ENCODE measurements around the gene HRH4.

The HRH4 gene, protein sequence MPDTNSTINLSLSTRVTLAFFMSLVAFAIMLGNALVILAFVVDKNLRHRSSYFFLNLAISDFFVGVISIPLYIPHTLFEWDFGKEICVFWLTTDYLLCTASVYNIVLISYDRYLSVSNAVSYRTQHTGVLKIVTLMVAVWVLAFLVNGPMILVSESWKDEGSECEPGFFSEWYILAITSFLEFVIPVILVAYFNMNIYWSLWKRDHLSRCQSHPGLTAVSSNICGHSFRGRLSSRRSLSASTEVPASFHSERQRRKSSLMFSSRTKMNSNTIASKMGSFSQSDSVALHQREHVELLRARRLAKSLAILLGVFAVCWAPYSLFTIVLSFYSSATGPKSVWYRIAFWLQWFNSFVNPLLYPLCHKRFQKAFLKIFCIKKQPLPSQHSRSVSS

DNA sequence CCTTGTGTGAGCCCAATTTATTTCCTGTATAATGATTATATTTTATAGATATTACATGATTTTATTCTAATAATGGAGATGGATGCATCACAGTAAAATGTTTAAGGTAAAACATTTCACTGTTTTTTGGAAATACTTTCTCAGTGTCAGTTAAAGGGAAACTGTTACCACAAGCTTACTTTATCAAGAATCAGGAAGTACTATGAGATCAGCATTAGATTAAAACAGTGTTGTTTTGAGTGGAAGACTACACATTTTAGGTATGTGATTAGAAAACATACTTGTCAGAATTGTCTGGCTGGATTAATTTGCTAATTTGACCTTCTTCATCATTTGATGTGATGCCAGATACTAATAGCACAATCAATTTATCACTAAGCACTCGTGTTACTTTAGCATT, at the start of gene HRH4:
TSS of gene HRH4 (plus strand) at position 250 of the 400 bp plus-strand sequence. CDS start at position 342, 92 bp downstream.
- Histone ChIP-seq H3K36me3 (ENCODE audit: control insufficient read depth, insufficient read depth, low read length) (no peaks in the 10 kb centered on the region), H3K27ac (ENCODE audit: low read depth, low read length) (no peak within 1 kb of the TSS), H3K27me3 (ENCODE audit: control insufficient read depth, insufficient read depth, low read length) (no peaks in the 10 kb centered on the region), H3K4me1 (ENCODE audit: control insufficient read depth, insufficient read depth, low read length) (no peaks in the 10 kb centered on the region), H3K4me3 (ENCODE audit: low read length) (no peak within 1 kb of the TSS), H3K9ac (ENCODE audit: low read length) (no peak within 1 kb of the TSS)

DNA sequence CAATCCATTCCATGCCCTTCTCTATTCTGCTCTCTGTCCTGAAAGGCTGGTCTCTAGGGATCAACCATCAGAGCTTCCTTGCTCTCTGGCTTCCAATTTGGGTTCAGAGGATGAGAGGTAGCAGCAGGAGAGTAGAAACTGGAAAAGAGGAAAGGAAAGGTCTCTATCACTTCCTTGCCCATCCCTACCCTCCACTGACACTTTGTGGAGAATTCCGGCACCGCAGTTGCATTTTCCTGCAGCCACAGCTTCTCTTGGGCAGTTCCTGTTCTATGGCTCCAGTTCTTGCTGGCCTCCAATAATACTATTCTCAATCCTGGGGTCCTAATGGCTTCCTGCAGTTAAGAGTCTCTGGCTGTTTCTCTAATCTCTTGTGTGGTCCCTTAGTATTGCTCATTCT, 47.3 kb upstream of the HRH4 start:
- Histone ChIP-seq H3K36me3 (ENCODE audit: control insufficient read depth, insufficient read depth, low read length) (no peaks in the 10 kb centered on the region), H3K4me3 (ENCODE audit: low read length) (no peak overlapping the region), H3K4me1 (ENCODE audit: control insufficient read depth, insufficient read depth, low read length) (no peaks in the 10 kb centered on the region), H3K9ac (ENCODE audit: low read length) (no peak overlapping the region), H3K27ac (ENCODE audit: low read depth, low read length) (no peak overlapping the region), H3K27me3 (ENCODE audit: control insufficient read depth, insufficient read depth, low read length) (no peaks in the 10 kb centered on the region)

DNA sequence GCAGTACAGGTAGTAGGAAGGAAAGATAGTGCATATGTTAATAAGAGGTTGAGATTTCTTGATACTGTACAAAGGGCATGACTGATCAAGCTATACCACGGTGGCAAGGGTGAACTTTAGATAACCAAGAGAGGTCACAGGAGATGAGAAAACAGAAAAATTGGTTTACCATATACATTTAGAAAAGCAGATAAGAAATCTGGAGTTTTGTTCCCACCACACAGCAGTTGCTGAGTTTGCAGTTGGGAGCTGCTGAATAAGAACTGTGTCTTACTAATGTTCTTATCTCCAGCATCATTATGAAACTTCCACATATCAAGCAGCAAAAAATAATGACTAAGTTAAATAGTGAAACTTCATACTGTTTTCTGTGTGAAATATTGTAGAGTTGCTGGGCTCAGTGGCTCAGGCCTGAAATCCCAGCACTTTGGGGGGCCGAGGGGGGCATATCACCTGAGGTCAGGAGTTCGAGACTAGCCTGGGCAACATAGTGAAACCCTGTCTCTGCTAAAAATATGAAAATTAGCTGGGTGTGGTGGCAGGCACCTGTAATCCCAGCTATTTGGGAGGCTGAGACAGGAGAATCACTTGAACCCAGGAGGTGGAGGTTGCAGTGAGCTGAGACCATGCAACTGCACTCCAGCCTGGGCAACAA, 46.0 kb upstream of the HRH4 start:
- no peak overlapping the region for H3K9ac ChIP-seq (ENCODE audit: low read length)
- H3K4me1 ChIP-seq (ENCODE audit: control insufficient read depth, insufficient read depth, low read length), result no peaks in the 10 kb centered on the region
- H3K27ac ChIP-seq (ENCODE audit: low read depth, low read length), result no peak overlapping the region
- H3K36me3 ChIP-seq (ENCODE audit: control insufficient read depth, insufficient read depth, low read length), result no peaks in the 10 kb centered on the region
- peaks cover 2% of the 10 kb centered on the region for H3K27me3 ChIP-seq (ENCODE audit: control insufficient read depth, insufficient read depth, low read length)
- H3K4me3 ChIP-seq (ENCODE audit: low read length), result no peak overlapping the region

DNA sequence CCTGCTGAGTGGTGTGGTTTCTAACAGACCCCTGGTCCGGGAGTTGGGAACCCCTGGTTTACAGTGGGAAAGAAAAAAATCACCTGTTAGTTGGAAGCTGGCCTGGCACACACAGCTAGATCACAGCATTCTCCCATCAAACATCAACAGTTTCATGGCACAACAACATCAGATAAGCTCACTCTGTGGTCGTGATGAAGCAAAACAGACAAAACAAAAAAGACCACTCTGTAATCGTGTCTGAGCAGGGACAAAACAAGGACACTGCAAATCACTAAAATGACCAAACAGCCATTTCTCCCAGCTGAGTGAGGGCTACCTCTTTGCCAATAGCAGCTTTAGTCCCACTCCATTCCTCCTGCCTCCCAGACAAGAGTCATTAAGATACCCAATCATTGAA, 43.0 kb upstream of the HRH4 start:
- H3K4me3 ChIP-seq (ENCODE audit: low read length), result no peak overlapping the region
- H3K36me3 ChIP-seq (ENCODE audit: control insufficient read depth, insufficient read depth, low read length), result no peaks in the 10 kb centered on the region
- no peak overlapping the region for H3K27ac ChIP-seq (ENCODE audit: low read depth, low read length)
- no peaks in the 10 kb centered on the region for H3K4me1 ChIP-seq (ENCODE audit: control insufficient read depth, insufficient read depth, low read length)
- peaks cover 2% of the 10 kb centered on the region for H3K27me3 ChIP-seq (ENCODE audit: control insufficient read depth, insufficient read depth, low read length)
- H3K9ac ChIP-seq (ENCODE audit: low read length), result no peak overlapping the region

DNA sequence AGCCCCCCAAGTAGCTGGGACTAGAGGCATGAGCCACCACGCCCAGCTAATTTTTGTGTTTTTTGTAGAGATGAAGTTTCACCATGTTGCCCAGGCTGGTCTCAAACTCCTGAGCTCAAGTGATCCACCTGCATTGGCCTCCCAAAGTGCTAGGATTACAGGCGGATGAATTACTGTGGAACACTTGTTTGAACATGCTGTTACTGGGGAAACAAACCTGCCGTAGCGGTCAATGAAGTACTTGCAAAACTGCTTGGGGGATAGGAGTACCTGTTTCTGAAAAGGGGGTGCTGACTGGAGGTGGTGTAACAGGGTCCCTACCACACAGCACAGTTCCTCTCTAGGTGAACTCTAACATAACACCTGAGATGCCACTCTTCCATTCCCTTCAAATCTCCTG, 39.9 kb upstream of the HRH4 start:
- Histone ChIP-seq H3K27ac (ENCODE audit: low read depth, low read length) (no peak overlapping the region), H3K4me3 (ENCODE audit: low read length) (no peak overlapping the region), H3K36me3 (ENCODE audit: control insufficient read depth, insufficient read depth, low read length) (no peaks in the 10 kb centered on the region), H3K4me1 (ENCODE audit: control insufficient read depth, insufficient read depth, low read length) (no peaks in the 10 kb centered on the region), H3K27me3 (ENCODE audit: control insufficient read depth, insufficient read depth, low read length) (peaks cover 2% of the 10 kb centered on the region), H3K9ac (ENCODE audit: low read length) (no peak overlapping the region)

DNA sequence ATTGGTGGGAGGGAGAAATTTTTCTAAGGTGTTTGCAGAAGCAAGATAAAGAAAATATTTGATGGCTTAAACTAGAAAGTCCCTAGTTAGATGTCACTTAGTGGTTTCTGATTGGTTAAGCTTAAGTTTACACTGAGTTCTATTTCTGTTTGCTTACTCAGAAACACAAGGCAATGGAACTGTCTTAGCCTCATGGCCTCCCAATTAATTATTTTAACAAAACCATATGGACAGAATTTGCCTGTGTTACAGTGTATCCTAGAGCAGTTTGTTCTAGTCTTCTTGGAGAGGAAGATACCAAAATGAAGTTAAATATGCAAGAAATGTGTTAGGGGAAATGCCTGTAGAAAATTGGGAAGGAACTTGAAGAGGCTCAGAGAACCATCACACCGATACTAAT, 38.6 kb upstream of the HRH4 start:
- H3K4me1 ChIP-seq (ENCODE audit: control insufficient read depth, insufficient read depth, low read length), result peaks cover 2% of the 10 kb centered on the region
- no peak overlapping the region for H3K4me3 ChIP-seq (ENCODE audit: low read length)
- peaks cover 2% of the 10 kb centered on the region for H3K27me3 ChIP-seq (ENCODE audit: control insufficient read depth, insufficient read depth, low read length)
- H3K9ac ChIP-seq (ENCODE audit: low read length), result no peak overlapping the region
- no peaks in the 10 kb centered on the region for H3K36me3 ChIP-seq (ENCODE audit: control insufficient read depth, insufficient read depth, low read length)
- no peak overlapping the region for H3K27ac ChIP-seq (ENCODE audit: low read depth, low read length)

DNA sequence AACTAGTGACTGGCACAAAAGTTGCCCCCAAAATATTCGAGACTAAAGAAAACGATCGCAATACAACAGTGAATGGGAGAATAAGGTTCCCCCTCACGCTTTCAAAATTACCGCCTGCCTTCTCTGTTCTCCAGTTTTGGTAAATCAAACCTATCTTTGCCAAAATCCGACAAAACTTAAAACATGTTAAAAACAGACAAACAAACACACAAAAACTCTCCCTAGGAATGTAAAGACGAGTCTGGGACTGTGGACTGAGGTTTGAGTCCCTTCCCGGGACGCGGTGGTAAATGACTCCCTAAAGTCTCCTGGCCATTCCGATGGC, 34.4 kb upstream of the HRH4 start:
- Histone ChIP-seq H3K4me3 (ENCODE audit: low read length) (peak overlapping the region; percentile 84), H3K27ac (ENCODE audit: low read depth, low read length) (peak overlapping the region; percentile 76), H3K9ac (ENCODE audit: low read length) (no peak overlapping the region), H3K36me3 (ENCODE audit: control insufficient read depth, insufficient read depth, low read length) (no peaks in the 10 kb centered on the region), H3K4me1 (ENCODE audit: control insufficient read depth, insufficient read depth, low read length) (peaks cover 2% of the 10 kb centered on the region), H3K27me3 (ENCODE audit: control insufficient read depth, insufficient read depth, low read length) (no peaks in the 10 kb centered on the region)

DNA sequence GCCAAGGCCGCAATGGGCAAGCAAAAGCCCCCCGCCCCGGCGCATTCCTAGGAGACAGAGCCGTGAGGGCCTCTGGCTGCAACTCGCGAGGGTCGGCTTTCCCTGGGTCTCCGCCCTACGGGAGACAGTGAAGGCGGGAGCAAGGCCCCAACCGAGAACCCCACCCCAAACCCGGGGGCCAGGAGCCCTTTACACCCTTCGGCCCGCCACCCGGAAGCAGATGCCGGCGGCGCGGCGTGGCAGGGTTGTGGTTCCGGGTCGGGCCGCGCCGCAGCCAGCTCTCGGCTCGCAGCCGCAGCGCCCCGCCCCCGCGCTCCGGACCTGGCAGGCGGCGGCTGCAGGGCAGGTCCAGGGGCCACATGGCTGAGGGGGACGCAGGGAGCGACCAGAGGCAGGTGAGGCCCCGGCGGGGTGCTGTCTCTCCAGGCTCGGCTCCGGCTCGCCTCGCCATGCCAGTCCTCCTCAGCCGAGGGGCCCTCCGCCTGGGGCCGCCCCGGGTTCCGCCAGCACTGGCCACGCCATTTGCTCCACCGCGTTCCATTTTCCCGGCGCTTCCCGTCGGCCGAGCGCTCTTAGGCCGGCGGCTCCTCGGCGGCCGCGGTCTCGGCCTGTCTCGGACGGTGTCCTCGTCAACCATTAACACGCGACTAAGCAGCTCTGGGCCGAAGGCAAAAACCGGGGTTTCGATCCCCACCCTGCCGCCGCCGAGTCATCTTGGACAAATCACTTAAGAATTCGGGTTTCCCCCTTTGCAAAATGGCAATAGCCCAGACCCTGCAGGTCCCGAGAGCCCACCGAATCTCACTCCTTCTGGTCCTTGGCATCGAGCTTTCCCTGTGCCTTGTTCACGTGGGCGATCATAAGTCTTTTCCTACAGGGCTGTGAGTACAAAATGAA, 33.8 kb upstream of the HRH4 start, which contains the start of gene IMPACT:
TSS of gene IMPACT (plus strand) at position 273 of the 897 bp plus-strand sequence. CDS start at position 360, 87 bp downstream.
- peaks cover 2% of the 10 kb centered on the region for H3K4me1 ChIP-seq (ENCODE audit: control insufficient read depth, insufficient read depth, low read length)
- peak within 1 kb of the TSS; percentile 84 for H3K4me3 ChIP-seq (ENCODE audit: low read length)
- no peaks in the 10 kb centered on the region for H3K27me3 ChIP-seq (ENCODE audit: control insufficient read depth, insufficient read depth, low read length)
- H3K27ac ChIP-seq (ENCODE audit: low read depth, low read length), result peak within 1 kb of the TSS; percentile 76
- H3K9ac ChIP-seq (ENCODE audit: low read length), result peak within 1 kb of the TSS; percentile 45
- H3K36me3 ChIP-seq (ENCODE audit: control insufficient read depth, insufficient read depth, low read length), result no peaks in the 10 kb centered on the region

DNA sequence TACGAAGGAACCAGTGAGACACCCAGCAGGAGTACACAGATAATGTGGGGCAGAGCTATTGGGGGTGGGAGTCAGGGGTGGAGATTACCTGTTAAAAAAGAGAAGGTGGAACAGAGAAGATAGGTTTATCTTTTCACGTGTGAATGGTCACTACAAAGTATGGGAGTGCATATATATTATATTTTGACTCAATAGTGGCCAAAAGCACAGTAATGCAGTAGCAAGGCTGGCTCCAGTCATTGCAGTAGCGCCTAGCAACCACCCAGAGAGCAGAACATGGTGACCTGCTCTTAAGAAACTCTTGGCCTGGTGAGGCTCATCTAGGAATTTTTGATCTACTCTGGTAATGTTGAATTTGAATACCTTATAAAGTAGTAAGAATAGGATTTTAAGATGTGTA, 33.0 kb upstream of the HRH4 start:
- no peaks in the 10 kb centered on the region for H3K36me3 ChIP-seq (ENCODE audit: control insufficient read depth, insufficient read depth, low read length)
- no peak overlapping the region for H3K9ac ChIP-seq (ENCODE audit: low read length)
- no peak overlapping the region for H3K27ac ChIP-seq (ENCODE audit: low read depth, low read length)
- no peak overlapping the region for H3K4me3 ChIP-seq (ENCODE audit: low read length)
- H3K4me1 ChIP-seq (ENCODE audit: control insufficient read depth, insufficient read depth, low read length), result peaks cover 2% of the 10 kb centered on the region
- H3K27me3 ChIP-seq (ENCODE audit: control insufficient read depth, insufficient read depth, low read length), result no peaks in the 10 kb centered on the region

DNA sequence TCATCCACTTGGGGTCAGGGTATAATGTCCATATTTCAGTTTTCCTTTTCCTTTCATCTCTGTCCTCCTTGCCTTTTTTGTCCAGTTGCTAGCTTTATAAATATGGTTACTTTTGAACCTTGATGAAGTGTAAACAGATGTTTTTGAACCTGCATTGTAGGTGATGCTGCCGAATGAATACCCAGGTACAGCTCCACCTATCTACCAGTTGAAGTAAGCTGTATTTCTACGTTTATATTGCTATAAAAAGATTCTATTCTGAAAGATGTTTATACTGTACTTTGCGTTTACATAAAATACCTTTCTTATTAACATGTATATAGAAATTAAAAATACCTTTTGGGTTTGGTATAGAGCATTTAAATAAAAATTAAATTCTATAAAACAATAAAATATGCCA, 31.7 kb upstream of the HRH4 start:
- no peak overlapping the region for H3K4me3 ChIP-seq (ENCODE audit: low read length)
- H3K27ac ChIP-seq (ENCODE audit: low read depth, low read length), result no peak overlapping the region
- no peaks in the 10 kb centered on the region for H3K36me3 ChIP-seq (ENCODE audit: control insufficient read depth, insufficient read depth, low read length)
- no peaks in the 10 kb centered on the region for H3K27me3 ChIP-seq (ENCODE audit: control insufficient read depth, insufficient read depth, low read length)
- peaks cover 2% of the 10 kb centered on the region for H3K4me1 ChIP-seq (ENCODE audit: control insufficient read depth, insufficient read depth, low read length)
- no peak overlapping the region for H3K9ac ChIP-seq (ENCODE audit: low read length)

DNA sequence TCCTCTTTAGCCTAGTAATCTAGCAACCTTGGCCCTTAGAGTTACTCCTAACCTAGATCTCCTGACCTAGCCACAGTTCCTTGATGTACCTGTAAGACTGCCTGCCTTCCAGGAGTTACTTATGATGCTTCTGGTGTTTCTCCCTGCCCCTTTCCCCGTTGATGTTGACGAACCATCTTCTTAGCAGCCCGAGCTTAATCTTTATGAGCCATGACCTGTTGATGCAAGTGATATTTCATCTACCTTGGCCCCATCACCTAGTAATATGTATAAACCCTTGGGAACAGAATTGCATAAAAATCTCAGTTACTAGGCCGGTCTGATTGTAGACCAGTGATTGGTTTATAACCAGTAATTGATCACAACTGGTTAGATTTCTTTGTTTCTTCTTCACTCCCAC, 31.2 kb upstream of the HRH4 start:
- H3K4me3 ChIP-seq (ENCODE audit: low read length), result no peak overlapping the region
- no peak overlapping the region for H3K27ac ChIP-seq (ENCODE audit: low read depth, low read length)
- no peaks in the 10 kb centered on the region for H3K36me3 ChIP-seq (ENCODE audit: control insufficient read depth, insufficient read depth, low read length)
- peaks cover 2% of the 10 kb centered on the region for H3K4me1 ChIP-seq (ENCODE audit: control insufficient read depth, insufficient read depth, low read length)
- no peaks in the 10 kb centered on the region for H3K27me3 ChIP-seq (ENCODE audit: control insufficient read depth, insufficient read depth, low read length)
- H3K9ac ChIP-seq (ENCODE audit: low read length), result no peak overlapping the region

DNA sequence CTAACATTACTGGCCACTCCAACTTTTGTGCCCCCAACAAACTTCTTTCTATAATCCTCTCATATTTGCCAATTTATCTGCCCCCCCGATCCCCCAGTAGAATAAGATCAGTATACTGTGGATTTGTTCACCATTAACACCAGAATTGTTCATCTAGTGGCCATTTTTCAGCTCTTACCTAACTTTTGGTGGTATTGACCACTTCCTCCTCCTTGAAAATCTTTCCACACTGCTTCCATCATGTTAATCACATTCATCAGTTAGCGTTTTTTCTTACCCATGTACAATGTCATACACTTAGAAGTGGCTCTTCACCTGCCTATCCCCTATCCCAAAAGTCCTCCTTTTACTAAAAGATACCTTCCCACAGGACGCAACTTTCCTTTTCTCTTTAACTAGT, 27.8 kb upstream of the HRH4 start:
- no peak overlapping the region for H3K4me3 ChIP-seq (ENCODE audit: low read length)
- no peak overlapping the region for H3K9ac ChIP-seq (ENCODE audit: low read length)
- no peaks in the 10 kb centered on the region for H3K4me1 ChIP-seq (ENCODE audit: control insufficient read depth, insufficient read depth, low read length)
- H3K27ac ChIP-seq (ENCODE audit: low read depth, low read length), result no peak overlapping the region
- H3K27me3 ChIP-seq (ENCODE audit: control insufficient read depth, insufficient read depth, low read length), result no peaks in the 10 kb centered on the region
- no peaks in the 10 kb centered on the region for H3K36me3 ChIP-seq (ENCODE audit: control insufficient read depth, insufficient read depth, low read length)

Measured in rectal smooth muscle tissue (tissue), 1 donor.